ENCODE results near the gene CBARP.

CBARP gene

DNA sequence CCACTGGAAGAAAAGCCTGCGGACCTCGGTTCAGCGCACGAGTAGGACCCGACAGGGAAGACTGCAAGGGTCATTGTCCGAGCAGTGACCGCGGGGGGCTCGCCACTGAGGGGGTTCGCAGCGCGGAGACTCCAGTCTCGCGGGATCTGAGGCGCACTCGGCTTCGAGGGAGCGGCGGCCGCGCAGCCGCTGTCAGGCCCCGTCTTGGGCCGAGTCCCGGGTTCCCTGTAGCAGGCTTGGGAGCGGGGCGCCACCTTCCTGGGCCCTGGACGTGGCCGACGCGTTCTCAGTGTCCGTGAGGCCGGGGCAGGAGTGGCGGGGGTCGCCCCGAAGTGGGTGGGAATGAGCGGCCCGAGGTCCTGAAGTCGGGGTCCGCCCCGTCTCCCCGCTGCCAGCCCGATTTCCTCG, 37.1 kb upstream of the CBARP start (continued):
- TF ChIP-seq GFI1B (tag by site-specific recombination; IDR thresholded peaks at IDR 0.05) (no peak), REPIN1 (tag by site-specific recombination; IDR thresholded peaks at IDR 0.05; ENCODE audit: low read depth) (no peak), ZNF843 (tag by site-specific recombination; IDR thresholded peaks at IDR 0.05) (peak; percentile 63; the same call in 1 of the 2 replicates), KLF8 (tag by site-specific recombination; IDR thresholded peaks at IDR 0.05) (peak; percentile 91; the same call in 1 of the 2 replicates), ZSCAN30 (tag by site-specific recombination; IDR thresholded peaks at IDR 0.05) (no peak), ZNF664 (tag by site-specific recombination; IDR thresholded peaks at IDR 0.05) (no peak), ZNF830 (tag by site-specific recombination; IDR thresholded peaks at IDR 0.05; ENCODE audit: low read depth) (no peak), BCL11B (tag by site-specific recombination; IDR thresholded peaks at IDR 0.05; ENCODE audit: low read depth) (peak; percentile 64; the same call in 1 of the 2 replicates), ZNF138 (tag by site-specific recombination; IDR thresholded peaks at IDR 0.05; ENCODE audit: borderline replicate concordance) (no peak), WT1 (tag by site-specific recombination; IDR thresholded peaks at IDR 0.05) (peak; percentile 69), ZNF433 (tag by site-specific recombination; IDR thresholded peaks at IDR 0.05; ENCODE audit: low read depth) (no peak), ZNF341 (tag by site-specific recombination; IDR thresholded peaks at IDR 0.05; ENCODE audit: low read depth) (0 out of 2 replicates have a peak, but pooled peaks have one; percentile 8), ZNF2 (tag by site-specific recombination; IDR thresholded peaks at IDR 0.05) (peak; percentile 92), PRDM1 (tag by site-specific recombination; IDR thresholded peaks at IDR 0.05) (no peak), ZNF274 (IDR thresholded peaks at IDR 0.05; ENCODE audit: low read length) (no peak), ZNF274 (tag by site-specific recombination; IDR thresholded peaks at IDR 0.05; ENCODE audit: borderline replicate concordance) (no peak), ZEB2 (tag by site-specific recombination; IDR thresholded peaks at IDR 0.05) (peak; percentile 91), ZNF626 (tag by site-specific recombination; IDR thresholded peaks at IDR 0.05) (no peak), GLI2 (tag by site-specific recombination; IDR thresholded peaks at IDR 0.05; ENCODE audit: borderline replicate concordance, low read depth) (no peak), ZNF214 (tag by site-specific recombination; IDR thresholded peaks at IDR 0.05; ENCODE audit: borderline replicate concordance) (no peak), ZNF221 (tag by site-specific recombination; IDR thresholded peaks at IDR 0.05; ENCODE audit: borderline replicate concordance) (no peak)
- TF ChIP-seq, protein P1, sequence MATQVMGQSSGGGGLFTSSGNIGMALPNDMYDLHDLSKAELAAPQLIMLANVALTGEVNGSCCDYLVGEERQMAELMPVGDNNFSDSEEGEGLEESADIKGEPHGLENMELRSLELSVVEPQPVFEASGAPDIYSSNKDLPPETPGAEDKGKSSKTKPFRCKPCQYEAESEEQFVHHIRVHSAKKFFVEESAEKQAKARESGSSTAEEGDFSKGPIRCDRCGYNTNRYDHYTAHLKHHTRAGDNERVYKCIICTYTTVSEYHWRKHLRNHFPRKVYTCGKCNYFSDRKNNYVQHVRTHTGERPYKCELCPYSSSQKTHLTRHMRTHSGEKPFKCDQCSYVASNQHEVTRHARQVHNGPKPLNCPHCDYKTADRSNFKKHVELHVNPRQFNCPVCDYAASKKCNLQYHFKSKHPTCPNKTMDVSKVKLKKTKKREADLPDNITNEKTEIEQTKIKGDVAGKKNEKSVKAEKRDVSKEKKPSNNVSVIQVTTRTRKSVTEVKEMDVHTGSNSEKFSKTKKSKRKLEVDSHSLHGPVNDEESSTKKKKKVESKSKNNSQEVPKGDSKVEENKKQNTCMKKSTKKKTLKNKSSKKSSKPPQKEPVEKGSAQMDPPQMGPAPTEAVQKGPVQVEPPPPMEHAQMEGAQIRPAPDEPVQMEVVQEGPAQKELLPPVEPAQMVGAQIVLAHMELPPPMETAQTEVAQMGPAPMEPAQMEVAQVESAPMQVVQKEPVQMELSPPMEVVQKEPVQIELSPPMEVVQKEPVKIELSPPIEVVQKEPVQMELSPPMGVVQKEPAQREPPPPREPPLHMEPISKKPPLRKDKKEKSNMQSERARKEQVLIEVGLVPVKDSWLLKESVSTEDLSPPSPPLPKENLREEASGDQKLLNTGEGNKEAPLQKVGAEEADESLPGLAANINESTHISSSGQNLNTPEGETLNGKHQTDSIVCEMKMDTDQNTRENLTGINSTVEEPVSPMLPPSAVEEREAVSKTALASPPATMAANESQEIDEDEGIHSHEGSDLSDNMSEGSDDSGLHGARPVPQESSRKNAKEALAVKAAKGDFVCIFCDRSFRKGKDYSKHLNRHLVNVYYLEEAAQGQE (tag by site-specific recombination; IDR thresholded peaks at IDR 0.05), result no peak
- TF ChIP-seq, protein P2, sequence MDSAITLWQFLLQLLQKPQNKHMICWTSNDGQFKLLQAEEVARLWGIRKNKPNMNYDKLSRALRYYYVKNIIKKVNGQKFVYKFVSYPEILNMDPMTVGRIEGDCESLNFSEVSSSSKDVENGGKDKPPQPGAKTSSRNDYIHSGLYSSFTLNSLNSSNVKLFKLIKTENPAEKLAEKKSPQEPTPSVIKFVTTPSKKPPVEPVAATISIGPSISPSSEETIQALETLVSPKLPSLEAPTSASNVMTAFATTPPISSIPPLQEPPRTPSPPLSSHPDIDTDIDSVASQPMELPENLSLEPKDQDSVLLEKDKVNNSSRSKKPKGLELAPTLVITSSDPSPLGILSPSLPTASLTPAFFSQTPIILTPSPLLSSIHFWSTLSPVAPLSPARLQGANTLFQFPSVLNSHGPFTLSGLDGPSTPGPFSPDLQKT (IDR thresholded peaks at IDR 0.05; ENCODE audit: borderline replicate concordance, low read depth, low read length), result no peak
- TF ChIP-seq, protein P3, sequence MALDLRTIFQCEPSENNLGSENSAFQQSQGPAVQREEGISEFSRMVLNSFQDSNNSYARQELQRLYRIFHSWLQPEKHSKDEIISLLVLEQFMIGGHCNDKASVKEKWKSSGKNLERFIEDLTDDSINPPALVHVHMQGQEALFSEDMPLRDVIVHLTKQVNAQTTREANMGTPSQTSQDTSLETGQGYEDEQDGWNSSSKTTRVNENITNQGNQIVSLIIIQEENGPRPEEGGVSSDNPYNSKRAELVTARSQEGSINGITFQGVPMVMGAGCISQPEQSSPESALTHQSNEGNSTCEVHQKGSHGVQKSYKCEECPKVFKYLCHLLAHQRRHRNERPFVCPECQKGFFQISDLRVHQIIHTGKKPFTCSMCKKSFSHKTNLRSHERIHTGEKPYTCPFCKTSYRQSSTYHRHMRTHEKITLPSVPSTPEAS (tag by site-specific recombination; IDR thresholded peaks at IDR 0.05), result peak; percentile 41; the same call in 1 of the 2 replicates
- TF ChIP-seq, protein P4, sequence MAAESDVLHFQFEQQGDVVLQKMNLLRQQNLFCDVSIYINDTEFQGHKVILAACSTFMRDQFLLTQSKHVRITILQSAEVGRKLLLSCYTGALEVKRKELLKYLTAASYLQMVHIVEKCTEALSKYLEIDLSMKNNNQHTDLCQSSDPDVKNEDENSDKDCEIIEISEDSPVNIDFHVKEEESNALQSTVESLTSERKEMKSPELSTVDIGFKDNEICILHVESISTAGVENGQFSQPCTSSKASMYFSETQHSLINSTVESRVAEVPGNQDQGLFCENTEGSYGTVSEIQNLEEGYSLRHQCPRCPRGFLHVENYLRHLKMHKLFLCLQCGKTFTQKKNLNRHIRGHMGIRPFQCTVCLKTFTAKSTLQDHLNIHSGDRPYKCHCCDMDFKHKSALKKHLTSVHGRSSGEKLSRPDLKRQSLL (tag by site-specific recombination; IDR thresholded peaks at IDR 0.05), result 0 out of 2 replicates have a peak, but pooled peaks have one; percentile 13
- TF ChIP-seq, protein P5, sequence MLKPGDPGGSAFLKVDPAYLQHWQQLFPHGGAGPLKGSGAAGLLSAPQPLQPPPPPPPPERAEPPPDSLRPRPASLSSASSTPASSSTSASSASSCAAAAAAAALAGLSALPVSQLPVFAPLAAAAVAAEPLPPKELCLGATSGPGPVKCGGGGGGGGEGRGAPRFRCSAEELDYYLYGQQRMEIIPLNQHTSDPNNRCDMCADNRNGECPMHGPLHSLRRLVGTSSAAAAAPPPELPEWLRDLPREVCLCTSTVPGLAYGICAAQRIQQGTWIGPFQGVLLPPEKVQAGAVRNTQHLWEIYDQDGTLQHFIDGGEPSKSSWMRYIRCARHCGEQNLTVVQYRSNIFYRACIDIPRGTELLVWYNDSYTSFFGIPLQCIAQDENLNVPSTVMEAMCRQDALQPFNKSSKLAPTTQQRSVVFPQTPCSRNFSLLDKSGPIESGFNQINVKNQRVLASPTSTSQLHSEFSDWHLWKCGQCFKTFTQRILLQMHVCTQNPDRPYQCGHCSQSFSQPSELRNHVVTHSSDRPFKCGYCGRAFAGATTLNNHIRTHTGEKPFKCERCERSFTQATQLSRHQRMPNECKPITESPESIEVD (tag by site-specific recombination; IDR thresholded peaks at IDR 0.05), result no peak

Measured in HEK293 (cell line).